Measurements from ENCODE around the gene TSHZ2. TPM values are rescaled to one million over a fixed set of nuclear protein-coding genes. Genes with fewer than 3 reads are reported as not detected.

The TSHZ2 gene
- total RNA-seq, 1 donor from 2014 or later = 9.9 TPM

DNA sequence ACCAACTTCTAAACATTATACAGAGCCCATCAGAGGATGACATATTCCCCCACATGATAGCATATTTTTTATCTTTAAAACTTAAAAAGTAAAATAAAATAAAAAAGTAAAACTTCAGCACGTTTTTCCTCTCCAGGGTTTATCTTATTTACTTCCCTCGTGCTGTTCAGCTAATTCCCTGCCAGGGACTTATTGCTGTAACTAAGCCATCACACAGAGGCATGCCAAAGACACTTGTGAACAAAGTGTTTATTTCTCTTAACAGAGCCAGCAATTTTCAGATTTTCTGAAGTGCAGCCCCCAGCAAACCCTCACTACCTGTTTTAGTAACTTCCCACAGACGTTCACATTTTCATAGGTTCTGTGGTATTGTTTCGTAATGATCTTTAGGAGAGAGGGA, 327.7 kb downstream of the TSHZ2 start:
- Histone ChIP-seq H3K36me3 (ENCODE audit: control insufficient read depth in 3 of 3, insufficient read depth in 3 of 3, low read length in 3 of 3) (no peaks in the 10 kb centered on the region), H3K9ac (ENCODE audit: low read depth in 1 of 3, low read length in 3 of 3) (no peak overlapping the region), H3K27ac (ENCODE audit: low read depth, low read length) (no peak overlapping the region)

DNA sequence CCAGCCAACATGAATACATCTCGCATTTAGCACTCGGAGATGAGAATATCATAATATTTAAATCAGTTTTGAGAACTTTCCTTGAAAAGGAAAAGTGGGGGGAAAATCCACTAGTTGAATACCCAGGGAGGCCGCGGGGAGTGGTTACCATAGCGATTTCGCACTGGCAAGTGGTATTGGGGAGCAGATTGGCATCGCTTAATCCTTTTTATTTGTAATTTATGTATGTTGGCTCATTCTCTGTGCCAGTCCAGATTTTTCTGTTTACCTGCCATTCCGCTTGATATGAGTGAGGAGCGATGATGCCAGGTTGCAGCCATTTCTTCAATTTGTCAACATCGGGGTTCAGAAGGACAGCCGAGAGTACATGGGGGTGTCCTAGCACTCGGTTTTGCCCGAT, 329.7 kb downstream of the TSHZ2 start:
- Histone ChIP-seq H3K9me3 (ENCODE audit: control insufficient read depth in 3 of 3, low read length in 3 of 3) (no peaks in the 10 kb centered on the region), H3K36me3 (ENCODE audit: control insufficient read depth in 3 of 3, insufficient read depth in 3 of 3, low read length in 3 of 3) (no peaks in the 10 kb centered on the region), H3K4me3 (ENCODE audit: low read length in 3 of 3) (no peak overlapping the region), H3K4me1 (ENCODE audit: control insufficient read depth in 3 of 3, insufficient read depth in 3 of 3, low read length in 3 of 3) (no peaks in the 10 kb centered on the region), H3K9ac (ENCODE audit: low read depth in 1 of 3, low read length in 3 of 3) (no peak overlapping the region), H3K27me3 (ENCODE audit: control insufficient read depth in 3 of 3, insufficient read depth in 3 of 3, low read length in 3 of 3) (no peaks in the 10 kb centered on the region), H3K27ac (ENCODE audit: low read depth, low read length) (no peak overlapping the region)

More for the DNA sequence above, 327.7 kb downstream of the TSHZ2 start:
- Histone ChIP-seq H3K4me1 (ENCODE audit: control insufficient read depth in 3 of 3, insufficient read depth in 3 of 3, low read length in 3 of 3) (no peaks in the 10 kb centered on the region), H3K27me3 (ENCODE audit: control insufficient read depth in 3 of 3, insufficient read depth in 3 of 3, low read length in 3 of 3) (no peaks in the 10 kb centered on the region), H3K9me3 (ENCODE audit: control insufficient read depth in 3 of 3, low read length in 3 of 3) (no peaks in the 10 kb centered on the region), H3K4me3 (ENCODE audit: low read length in 3 of 3) (no peak overlapping the region)

DNA sequence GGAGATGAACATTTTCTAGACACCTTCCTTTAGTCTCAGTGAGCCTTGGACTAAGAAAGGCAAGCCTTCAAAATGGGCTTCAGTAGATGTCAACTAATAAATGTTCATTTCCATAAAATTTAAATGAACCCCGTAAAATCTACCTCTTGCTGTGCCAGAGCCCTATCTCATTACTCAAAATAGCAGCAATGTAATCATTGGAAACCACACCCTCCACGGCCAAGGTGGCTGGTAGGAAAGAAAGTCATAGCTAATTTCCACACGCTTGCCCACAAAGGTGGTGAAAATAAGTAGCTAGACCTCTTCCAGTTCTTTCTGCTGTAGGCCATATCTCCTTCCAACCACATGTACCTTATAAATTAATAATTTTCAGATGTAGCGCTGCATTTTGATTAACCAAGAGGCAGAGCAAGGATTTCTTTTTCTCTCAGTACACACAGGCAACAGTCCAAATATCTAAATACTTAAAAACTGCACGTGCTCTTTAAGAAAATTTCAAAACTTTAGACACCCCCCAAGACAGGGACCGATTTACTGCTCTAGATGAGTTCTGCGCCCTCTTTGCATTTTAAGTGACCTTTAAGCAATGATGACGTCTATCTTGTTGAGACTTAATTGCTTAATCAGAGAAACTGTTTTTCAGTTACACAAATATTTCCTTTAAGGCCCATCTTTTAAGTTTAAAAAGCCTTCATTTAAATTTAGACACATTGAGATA, 330.7 kb downstream of the TSHZ2 start:
- Histone ChIP-seq H3K9ac (ENCODE audit: low read depth in 1 of 3, low read length in 3 of 3) (no peak overlapping the region), H3K36me3 (ENCODE audit: control insufficient read depth in 3 of 3, insufficient read depth in 3 of 3, low read length in 3 of 3) (no peaks in the 10 kb centered on the region), H3K27me3 (ENCODE audit: control insufficient read depth in 3 of 3, insufficient read depth in 3 of 3, low read length in 3 of 3) (no peaks in the 10 kb centered on the region), H3K9me3 (ENCODE audit: control insufficient read depth in 3 of 3, low read length in 3 of 3) (no peaks in the 10 kb centered on the region), H3K27ac (ENCODE audit: low read depth, low read length) (no peak overlapping the region), H3K4me1 (ENCODE audit: control insufficient read depth in 3 of 3, insufficient read depth in 3 of 3, low read length in 3 of 3) (no peaks in the 10 kb centered on the region), H3K4me3 (ENCODE audit: low read length in 3 of 3) (no peak overlapping the region)

DNA sequence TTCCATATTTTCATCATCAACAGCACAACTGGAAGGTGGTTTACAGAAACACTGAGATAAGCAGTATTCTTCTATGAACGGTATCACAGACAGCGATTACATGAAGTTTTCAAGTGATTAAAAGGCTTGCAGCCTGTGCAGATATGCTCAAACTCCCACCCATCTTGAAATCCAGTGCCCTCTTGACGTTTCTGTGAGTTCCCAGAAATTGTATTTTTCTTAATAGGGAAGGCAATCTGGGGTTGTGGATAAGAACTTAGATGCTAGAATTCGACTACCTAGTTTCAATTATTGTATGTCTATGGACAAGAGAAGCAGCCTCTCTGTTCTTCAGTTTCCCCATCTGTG, 331.2 kb downstream of the TSHZ2 start:
- no peaks in the 10 kb centered on the region for H3K27me3 ChIP-seq (ENCODE audit: control insufficient read depth in 3 of 3, insufficient read depth in 3 of 3, low read length in 3 of 3)
- H3K27ac ChIP-seq (ENCODE audit: low read depth, low read length) = no peak overlapping the region
- H3K36me3 ChIP-seq (ENCODE audit: control insufficient read depth in 3 of 3, insufficient read depth in 3 of 3, low read length in 3 of 3) = no peaks in the 10 kb centered on the region
- no peak overlapping the region for H3K9ac ChIP-seq (ENCODE audit: low read depth in 1 of 3, low read length in 3 of 3)
- H3K4me3 ChIP-seq (ENCODE audit: low read length in 3 of 3) = no peak overlapping the region
- H3K9me3 ChIP-seq (ENCODE audit: control insufficient read depth in 3 of 3, low read length in 3 of 3) = no peaks in the 10 kb centered on the region
- H3K4me1 ChIP-seq (ENCODE audit: control insufficient read depth in 3 of 3, insufficient read depth in 3 of 3, low read length in 3 of 3) = no peaks in the 10 kb centered on the region

DNA sequence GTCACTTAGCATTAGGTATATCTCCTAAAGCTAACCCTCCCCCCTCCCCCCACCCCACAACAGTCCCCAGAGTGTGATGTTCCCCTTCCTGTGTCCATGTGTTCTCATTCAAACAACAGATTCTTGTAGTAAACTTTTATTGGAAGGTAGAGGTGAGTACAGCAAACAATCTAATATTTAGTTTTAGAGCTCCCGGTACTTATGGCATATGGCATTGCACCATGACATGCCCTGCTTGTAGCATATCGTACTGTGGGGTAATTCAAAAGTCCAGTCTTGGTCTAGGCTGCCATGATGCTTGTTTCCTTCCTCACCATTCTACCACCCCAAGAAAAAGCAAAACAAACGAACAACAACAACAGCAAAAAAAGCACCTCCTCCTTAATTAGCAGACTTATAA, 332.0 kb downstream of the TSHZ2 start:
- H3K9me3 ChIP-seq (ENCODE audit: control insufficient read depth in 3 of 3, low read length in 3 of 3) = no peaks in the 10 kb centered on the region
- no peaks in the 10 kb centered on the region for H3K4me1 ChIP-seq (ENCODE audit: control insufficient read depth in 3 of 3, insufficient read depth in 3 of 3, low read length in 3 of 3)
- H3K27me3 ChIP-seq (ENCODE audit: control insufficient read depth in 3 of 3, insufficient read depth in 3 of 3, low read length in 3 of 3) = no peaks in the 10 kb centered on the region
- H3K36me3 ChIP-seq (ENCODE audit: control insufficient read depth in 3 of 3, insufficient read depth in 3 of 3, low read length in 3 of 3) = no peaks in the 10 kb centered on the region
- no peak overlapping the region for H3K27ac ChIP-seq (ENCODE audit: low read depth, low read length)
- H3K4me3 ChIP-seq (ENCODE audit: low read length in 3 of 3) = no peak overlapping the region
- H3K9ac ChIP-seq (ENCODE audit: low read depth in 1 of 3, low read length in 3 of 3) = no peak overlapping the region

DNA sequence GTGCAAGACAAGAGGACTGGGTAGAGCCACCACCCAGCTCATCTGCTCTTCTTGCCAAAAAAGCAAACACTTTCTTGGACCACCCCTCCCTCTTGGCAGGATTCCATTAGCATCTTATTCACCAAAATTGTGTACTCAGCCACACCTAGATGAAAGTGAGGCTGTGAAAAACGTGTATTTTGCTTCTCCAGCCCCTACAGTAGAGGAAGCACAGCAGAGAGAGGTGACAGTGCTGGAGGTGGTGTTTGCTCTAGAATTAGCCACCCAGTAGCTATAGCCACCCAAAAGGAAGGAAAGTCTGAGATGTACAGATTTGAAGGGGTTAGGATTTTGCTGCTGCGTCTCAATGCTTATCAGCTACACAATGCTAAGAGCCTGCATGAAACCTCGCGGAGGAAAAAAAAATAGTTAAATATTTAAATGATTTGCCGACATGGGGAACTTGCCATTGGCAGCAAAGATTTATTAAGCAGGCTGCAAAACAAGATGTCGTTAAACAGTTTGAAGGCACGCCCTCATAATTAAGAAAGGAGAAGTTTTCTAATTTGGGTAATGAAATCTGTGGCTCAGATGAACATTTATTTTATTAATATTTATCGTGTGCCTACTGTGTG, 334.1 kb downstream of the TSHZ2 start:
- H3K9me3 ChIP-seq (ENCODE audit: control insufficient read depth in 3 of 3, low read length in 3 of 3) = peaks cover 0 to 7% (median 0%) of the 10 kb centered on the region in 3 donors
- no peak overlapping the region for H3K4me3 ChIP-seq (ENCODE audit: low read length in 3 of 3)
- no peaks in the 10 kb centered on the region for H3K36me3 ChIP-seq (ENCODE audit: control insufficient read depth in 3 of 3, insufficient read depth in 3 of 3, low read length in 3 of 3)
- no peaks in the 10 kb centered on the region for H3K4me1 ChIP-seq (ENCODE audit: control insufficient read depth in 3 of 3, insufficient read depth in 3 of 3, low read length in 3 of 3)
- no peak overlapping the region for H3K27ac ChIP-seq (ENCODE audit: low read depth, low read length)
- H3K9ac ChIP-seq (ENCODE audit: low read depth in 1 of 3, low read length in 3 of 3) = no peak overlapping the region
- no peaks in the 10 kb centered on the region for H3K27me3 ChIP-seq (ENCODE audit: control insufficient read depth in 3 of 3, insufficient read depth in 3 of 3, low read length in 3 of 3)

DNA sequence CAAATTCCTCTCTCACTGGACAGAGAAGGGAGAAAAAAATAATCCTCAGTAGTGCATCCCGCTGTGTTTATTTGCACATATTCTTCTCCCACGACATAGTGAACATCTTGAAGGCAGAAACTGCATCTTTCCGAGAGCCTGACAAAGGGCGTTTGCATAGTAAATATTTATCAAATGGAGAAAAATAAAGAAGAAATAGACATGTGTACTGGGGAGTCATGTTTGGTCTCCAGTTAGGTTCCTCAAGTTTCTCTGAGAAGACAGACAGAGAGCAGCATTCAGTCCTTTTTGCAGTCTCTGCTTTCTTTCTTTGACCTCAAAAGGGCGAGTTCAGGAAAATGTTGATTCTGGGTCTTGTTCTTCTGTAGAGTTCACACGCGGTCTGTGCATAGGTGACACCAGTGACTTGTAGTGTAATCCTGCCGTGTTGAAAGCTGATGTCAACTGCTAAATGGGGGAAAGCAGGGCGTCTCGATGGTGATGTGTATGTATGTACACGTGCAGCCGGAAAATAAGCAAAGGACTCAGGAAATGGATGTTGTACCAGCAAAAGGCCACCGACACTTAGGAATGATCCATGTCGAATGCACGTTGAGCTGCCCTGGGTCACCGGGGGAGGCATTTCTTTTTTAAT, 335.9 kb downstream of the TSHZ2 start:
- Histone ChIP-seq H3K4me3 (ENCODE audit: low read length in 3 of 3) (no peak overlapping the region), H3K27me3 (ENCODE audit: control insufficient read depth in 3 of 3, insufficient read depth in 3 of 3, low read length in 3 of 3) (no peaks in the 10 kb centered on the region), H3K4me1 (ENCODE audit: control insufficient read depth in 3 of 3, insufficient read depth in 3 of 3, low read length in 3 of 3) (no peaks in the 10 kb centered on the region), H3K9me3 (ENCODE audit: control insufficient read depth in 3 of 3, low read length in 3 of 3) (peaks cover 0 to 7% (median 0%) of the 10 kb centered on the region in 3 donors), H3K27ac (ENCODE audit: low read depth, low read length) (no peak overlapping the region), H3K36me3 (ENCODE audit: control insufficient read depth in 3 of 3, insufficient read depth in 3 of 3, low read length in 3 of 3) (no peaks in the 10 kb centered on the region), H3K9ac (ENCODE audit: low read depth in 1 of 3, low read length in 3 of 3) (no peak overlapping the region)

DNA sequence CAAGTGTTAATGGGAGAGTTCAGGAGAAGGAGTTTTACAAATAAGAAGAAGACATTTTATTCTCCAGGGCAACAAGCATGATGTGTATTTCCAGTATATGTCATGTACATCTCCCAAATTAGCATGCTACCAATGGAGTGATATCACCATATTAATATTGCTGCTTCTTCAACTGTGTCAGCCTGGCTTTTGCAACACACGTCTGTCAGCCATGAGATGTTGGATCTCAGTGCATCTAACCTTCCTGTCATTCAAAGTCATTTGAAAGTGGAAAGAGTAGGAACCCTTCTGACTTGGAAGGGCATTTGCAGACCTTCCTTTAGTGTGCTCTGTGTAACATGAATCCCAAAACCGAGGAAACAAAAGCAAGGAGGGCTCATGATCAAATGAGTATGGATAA, 337.4 kb downstream of the TSHZ2 start:
- no peaks in the 10 kb centered on the region for H3K27me3 ChIP-seq (ENCODE audit: control insufficient read depth in 3 of 3, insufficient read depth in 3 of 3, low read length in 3 of 3)
- no peak overlapping the region for H3K9ac ChIP-seq (ENCODE audit: low read depth in 1 of 3, low read length in 3 of 3)
- H3K9me3 ChIP-seq (ENCODE audit: control insufficient read depth in 3 of 3, low read length in 3 of 3) = peaks cover 0 to 7% (median 0%) of the 10 kb centered on the region in 3 donors
- H3K4me3 ChIP-seq (ENCODE audit: low read length in 3 of 3) = no peak overlapping the region
- no peaks in the 10 kb centered on the region for H3K4me1 ChIP-seq (ENCODE audit: control insufficient read depth in 3 of 3, insufficient read depth in 3 of 3, low read length in 3 of 3)
- no peak overlapping the region for H3K27ac ChIP-seq (ENCODE audit: low read depth, low read length)
- no peaks in the 10 kb centered on the region for H3K36me3 ChIP-seq (ENCODE audit: control insufficient read depth in 3 of 3, insufficient read depth in 3 of 3, low read length in 3 of 3)

DNA sequence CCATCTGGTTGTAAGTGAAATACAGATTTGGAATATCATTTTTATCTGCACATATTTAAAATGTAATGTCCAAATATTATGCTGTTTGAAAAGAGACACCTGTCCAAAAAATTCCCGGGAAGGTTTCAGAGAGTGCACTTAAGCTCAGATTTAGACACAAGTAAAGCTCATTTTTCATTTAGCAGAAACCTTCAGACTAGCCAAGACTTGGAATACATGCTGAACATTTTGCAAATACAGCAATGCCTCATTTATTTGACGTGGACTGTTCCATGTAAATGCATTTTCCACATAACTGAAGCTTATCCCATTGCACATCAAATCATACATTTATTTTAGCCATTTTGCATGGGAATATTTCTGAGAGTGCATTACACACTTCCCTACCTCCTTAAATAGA, 340.8 kb downstream of the TSHZ2 start:
- H3K9ac ChIP-seq (ENCODE audit: low read depth in 1 of 3, low read length in 3 of 3) = no peak overlapping the region
- no peaks in the 10 kb centered on the region for H3K36me3 ChIP-seq (ENCODE audit: control insufficient read depth in 3 of 3, insufficient read depth in 3 of 3, low read length in 3 of 3)
- H3K27ac ChIP-seq (ENCODE audit: low read depth, low read length) = no peak overlapping the region
- peaks cover 0 to 7% (median 0%) of the 10 kb centered on the region in 3 donors for H3K9me3 ChIP-seq (ENCODE audit: control insufficient read depth in 3 of 3, low read length in 3 of 3)
- no peak overlapping the region for H3K4me3 ChIP-seq (ENCODE audit: low read length in 3 of 3)
- no peaks in the 10 kb centered on the region for H3K4me1 ChIP-seq (ENCODE audit: control insufficient read depth in 3 of 3, insufficient read depth in 3 of 3, low read length in 3 of 3)
- H3K27me3 ChIP-seq (ENCODE audit: control insufficient read depth in 3 of 3, insufficient read depth in 3 of 3, low read length in 3 of 3) = no peaks in the 10 kb centered on the region

DNA sequence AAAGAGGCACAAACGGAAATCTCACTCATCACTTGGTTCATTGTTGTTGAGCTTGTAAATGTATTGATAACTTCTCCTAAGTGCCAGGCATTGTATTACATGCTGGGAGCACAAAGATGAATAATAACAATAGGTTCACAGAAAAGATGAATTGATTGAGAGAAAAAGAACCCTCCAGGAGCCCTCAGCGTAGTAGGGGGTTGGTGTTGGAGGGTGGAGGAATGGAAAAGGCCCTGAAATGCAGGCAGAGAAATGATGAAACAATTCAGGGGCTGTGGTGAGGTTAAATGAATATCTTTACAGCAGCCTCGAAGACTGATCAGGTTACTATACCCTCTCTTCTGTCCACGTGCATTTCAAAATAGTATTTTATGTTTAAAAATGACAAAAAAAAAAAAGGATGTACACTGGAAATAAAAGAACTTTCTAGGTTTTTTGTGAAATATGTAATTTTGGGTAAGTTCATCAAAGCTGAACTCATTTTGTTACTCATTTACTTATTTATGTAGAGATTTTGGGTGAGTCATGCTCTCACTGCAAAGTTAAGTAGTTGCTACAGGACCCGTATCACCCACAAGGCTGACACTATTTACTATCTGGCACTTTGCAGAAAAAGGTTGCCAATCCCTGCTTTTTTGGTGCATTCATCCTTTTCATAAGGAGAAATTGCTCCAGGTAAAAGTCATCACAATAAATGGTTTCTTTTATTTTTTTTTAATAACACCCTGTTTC, 344.2 kb downstream of the TSHZ2 start:
- Histone ChIP-seq H3K4me1 (ENCODE audit: control insufficient read depth in 3 of 3, insufficient read depth in 3 of 3, low read length in 3 of 3) (no peaks in the 10 kb centered on the region), H3K4me3 (ENCODE audit: low read length in 3 of 3) (no peak overlapping the region), H3K27me3 (ENCODE audit: control insufficient read depth in 3 of 3, insufficient read depth in 3 of 3, low read length in 3 of 3) (no peaks in the 10 kb centered on the region), H3K27ac (ENCODE audit: low read depth, low read length) (no peak overlapping the region), H3K9me3 (ENCODE audit: control insufficient read depth in 3 of 3, low read length in 3 of 3) (no peaks in the 10 kb centered on the region), H3K9ac (ENCODE audit: low read depth in 1 of 3, low read length in 3 of 3) (no peak overlapping the region), H3K36me3 (ENCODE audit: control insufficient read depth in 3 of 3, insufficient read depth in 3 of 3, low read length in 3 of 3) (no peaks in the 10 kb centered on the region)

Data from skeletal muscle tissue (tissue), 4 donors.